ENCODE data around the gene SLC39A13. TPM values are rescaled to one million over a fixed set of nuclear protein-coding genes. Genes with fewer than 3 reads are reported as not detected.

Gene SLC39A13
- total RNA-seq, 1 experiment from 2014 or later = 29.2 TPM

- Histone ChIP-seq H3K4ac (ENCODE audit: low read depth, low read length) (no peak overlapping the region), H3K4me1 (ENCODE audit: insufficient read depth, low read length) (no peaks in the 10 kb centered on the region), H3K79me2 (ENCODE audit: insufficient read depth, low read length) (no peaks in the 10 kb centered on the region), H3K4me2 (ENCODE audit: insufficient read depth, insufficient read length, low read length) (no peak overlapping the region), H2AK5ac (ENCODE audit: insufficient read length, low read length) (no peak overlapping the region), H3T11ph (ENCODE audit: low read length) (no peak overlapping the region), H3K9ac (ENCODE audit: extremely low read depth, insufficient read length, low read length) (no peak overlapping the region), H3K27ac (ENCODE audit: insufficient read length, low read depth, low read length) (no peak overlapping the region), H3K14ac (ENCODE audit: insufficient read depth, low read length) (no peak overlapping the region), H3K23ac (ENCODE audit: insufficient read length, low read depth, low read length) (no peak overlapping the region), H4K91ac (ENCODE audit: insufficient read length, low read depth, low read length) (no peak overlapping the region), H3K23me2 (ENCODE audit: insufficient read length, low read depth, low read length, poor library complexity, severe bottlenecking) (no peaks in the 10 kb centered on the region), H3K56ac (ENCODE audit: insufficient read length, low read depth, low read length) (no peak overlapping the region), H3K9me3 (ENCODE audit: control insufficient read depth, low read depth, low read length) (no peaks in the 10 kb centered on the region), H2BK120ac (ENCODE audit: low read depth, low read length, poor library complexity, severe bottlenecking) (no peak overlapping the region), H2BK15ac (ENCODE audit: low read depth, low read length) (no peak overlapping the region), H4K5ac (ENCODE audit: insufficient read length, low read depth, low read length) (no peak overlapping the region), H2BK12ac (ENCODE audit: insufficient read length, low read depth, low read length) (no peak overlapping the region), H2AFZ (ENCODE audit: low read length) (no peak overlapping the region), H3K79me1 (ENCODE audit: insufficient read depth, low read depth, low read length, poor library complexity, severe bottlenecking) (no peaks in the 10 kb centered on the region), H3K18ac (ENCODE audit: insufficient read length, low read depth, low read length) (no peak overlapping the region), H3K27me3 (ENCODE audit: insufficient read depth, low read length) (no peaks in the 10 kb centered on the region), H2BK5ac (ENCODE audit: insufficient read length, low read length) (no peak overlapping the region), H4K8ac (replicated peaks; ENCODE audit: insufficient read length, low read depth, low read length) (no peak overlapping the region), H2BK20ac (ENCODE audit: low read depth, low read length, poor library complexity, severe bottlenecking) (no peak overlapping the region), H4K20me1 (ENCODE audit: control insufficient read depth, insufficient read depth, insufficient read length) (peaks cover 2% of the 10 kb centered on the region)
- Mint-ChIP-seq H3K4me1 (peaks cover 3% of the 10 kb centered on the region in 2 experiments; a peak in 3 of 4 replicates), H3K27ac (no peak overlapping the region; a peak in 1 of 7 replicates), H3K4me3 (no peak overlapping the region), H3K36me3 (ENCODE audit: insufficient read depth in 1 of 3, low read depth in 3 of 3) (no peaks in the 10 kb centered on the region), H3K9me3 (no peaks in the 10 kb centered on the region), H3K27me3 (ENCODE audit: low read depth) (no peaks in the 10 kb centered on the region)
- DNase-seq = no peak
- TF ChIP-seq CTCF (conservative IDR thresholded peaks at IDR 0.05) = no peak
- no CpG with 5 or more reads among the region's 13 CpGs for WGBS (ENCODE audit: extremely low coverage, insufficient read length, low lambda C conversion rate)
Observed at GRCh38 chr11:47361419-47361818, 47.0 kb upstream of the SLC39A13 start.
